ENCODE data around the gene RASAL1. TPM values are rescaled to one million over a fixed set of nuclear protein-coding genes. Genes with fewer than 3 reads are reported as not detected.

RASAL1 gene
- polyA plus RNA-seq, 1 donor: 0.08 TPM

DNA sequence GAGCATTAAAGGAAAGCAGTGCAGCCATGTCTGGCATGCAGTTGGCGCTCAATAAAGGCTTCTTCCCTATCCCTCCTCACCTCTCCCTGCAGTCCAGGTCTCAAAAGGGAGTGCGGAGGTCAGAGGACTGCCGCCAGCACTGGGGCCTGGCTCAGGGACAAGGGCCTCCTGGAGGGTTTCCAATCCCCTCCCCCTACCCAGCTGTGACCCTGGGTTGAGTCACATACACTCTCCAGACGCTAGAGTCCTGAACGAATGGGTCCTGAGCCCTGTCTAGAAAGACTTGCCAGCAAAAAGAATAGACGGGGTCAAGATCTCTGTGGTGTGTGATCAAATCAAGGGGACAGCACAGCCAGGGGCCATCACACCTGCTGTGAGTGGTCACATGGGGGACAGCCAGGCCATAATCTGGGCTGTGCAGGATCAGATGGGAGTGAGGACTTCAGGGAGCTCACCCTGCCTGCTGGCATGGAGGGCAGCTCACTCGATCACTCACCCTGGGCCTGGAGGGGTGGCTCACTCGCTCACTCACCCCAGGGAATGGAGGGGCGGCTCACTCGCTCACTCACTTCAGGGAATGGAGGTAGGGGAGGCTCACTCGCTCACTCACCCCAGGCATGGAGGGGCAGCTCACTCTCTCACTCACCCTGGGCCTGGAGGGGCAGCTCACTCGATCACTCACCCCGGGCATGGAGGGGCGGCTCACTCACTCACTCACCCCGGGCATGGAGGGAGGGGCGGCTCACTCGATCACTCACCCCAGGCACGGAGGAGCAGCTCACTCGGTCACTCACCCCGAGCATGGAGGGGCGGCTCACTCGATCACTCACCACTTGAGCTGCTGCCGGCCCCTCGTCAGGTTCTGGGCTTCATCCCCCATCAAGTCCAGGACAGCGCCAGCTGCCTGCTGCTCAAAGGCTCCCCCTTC, 26.8 kb upstream of the RASAL1 start:
- no peak for DNase-seq

GRCh38 chr12:113161415-113162016, 26.0 kb upstream of the RASAL1 start:
- DNase-seq: no peak

DNA sequence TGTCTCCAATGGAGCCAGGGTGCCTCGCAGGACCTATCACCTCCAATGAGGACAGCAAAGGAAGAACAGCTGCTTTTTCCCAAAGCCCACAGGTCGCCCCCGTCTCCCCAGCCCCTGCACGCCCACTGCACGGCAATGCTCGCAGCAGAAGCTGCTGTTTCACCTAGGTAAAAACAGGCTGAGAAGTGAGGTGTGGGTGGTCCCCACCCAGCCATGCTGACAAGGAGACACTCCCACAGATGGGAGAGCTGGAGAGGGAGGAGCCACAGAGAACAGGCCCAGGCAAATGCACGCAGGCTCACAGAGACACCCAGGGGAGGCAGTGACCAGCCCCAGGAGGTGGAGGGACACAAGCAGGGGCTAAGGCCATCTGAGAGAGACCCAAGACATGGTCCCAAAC, 24.4 kb upstream of the RASAL1 start:
- DNase-seq: no peak

DNA sequence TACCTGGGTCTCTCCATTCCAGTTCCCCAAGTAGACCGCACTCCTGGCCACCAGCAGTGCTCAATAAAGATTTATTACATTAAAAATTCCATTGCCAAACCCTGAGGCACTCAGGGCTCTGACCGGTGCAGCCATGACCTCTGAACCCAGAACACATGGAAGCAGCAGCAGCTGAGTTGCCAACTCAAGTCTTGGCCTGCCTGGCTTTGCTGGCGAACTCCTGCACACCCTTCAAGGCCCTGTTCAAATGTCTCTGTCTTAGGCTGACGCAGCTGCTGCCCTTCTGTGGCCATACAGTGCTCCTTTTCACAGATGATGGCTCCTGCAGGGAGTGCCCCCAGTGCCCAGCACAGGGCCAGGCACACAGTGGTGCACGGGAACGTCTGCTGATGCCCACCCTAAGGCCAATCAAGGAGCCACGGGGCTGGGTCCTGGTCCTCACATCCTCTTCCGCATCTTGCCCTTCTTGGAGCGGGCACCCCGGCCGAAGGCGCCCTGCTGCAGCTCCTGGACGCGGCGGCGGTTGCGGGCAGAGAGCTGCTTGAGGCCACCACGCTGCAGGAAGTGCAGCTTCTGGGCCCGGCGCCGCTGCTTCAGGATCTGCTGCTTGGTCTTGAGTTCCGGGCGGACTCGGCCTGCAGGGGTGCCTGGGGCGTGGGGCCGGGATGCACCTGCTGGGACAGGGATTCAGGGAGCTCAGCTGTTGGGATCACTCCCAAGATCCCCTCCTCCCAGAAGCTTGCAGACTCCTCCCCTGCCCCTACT, 23.1 kb upstream of the RASAL1 start:
- no peak for DNase-seq

DNA sequence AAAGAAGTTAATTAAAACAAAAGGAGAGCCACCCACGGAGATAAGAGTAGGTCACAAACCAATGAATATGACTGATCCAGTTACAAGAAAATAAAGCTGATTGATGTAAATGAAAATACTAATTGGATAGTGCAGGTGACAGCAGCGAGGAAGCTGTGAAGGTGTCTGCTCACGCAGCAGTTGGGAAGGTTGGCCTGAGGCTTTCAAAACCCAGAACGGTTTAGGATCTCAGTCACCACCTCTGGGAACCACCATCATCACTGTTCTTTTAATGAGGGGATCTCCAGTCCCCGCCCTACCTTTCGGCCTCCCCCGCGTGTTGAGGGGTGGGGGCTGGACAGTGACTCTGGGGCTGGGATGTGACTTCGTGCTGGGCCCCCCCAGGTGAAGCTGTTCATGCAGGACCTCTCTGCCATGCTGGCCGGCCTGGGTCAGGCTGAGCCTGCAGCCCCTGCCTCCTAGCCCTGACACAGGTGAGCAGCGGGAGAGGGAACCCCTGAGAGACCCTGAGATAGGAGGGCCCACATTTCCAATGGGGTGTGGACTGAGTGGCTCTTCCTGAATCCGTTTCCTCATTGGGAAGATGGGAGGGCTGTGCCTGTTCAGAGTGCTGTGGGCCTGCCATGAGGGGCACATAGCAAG, 21.8 kb upstream of the RASAL1 start:
- DNase-seq: no peak

GRCh38 chr12:113155646-113156045, 20.1 kb upstream of the RASAL1 start:
- no peak for DNase-seq

- DNase-seq: no peak
Observed at GRCh38 chr12:113155060-113155459, 19.5 kb upstream of the RASAL1 start.

DNA sequence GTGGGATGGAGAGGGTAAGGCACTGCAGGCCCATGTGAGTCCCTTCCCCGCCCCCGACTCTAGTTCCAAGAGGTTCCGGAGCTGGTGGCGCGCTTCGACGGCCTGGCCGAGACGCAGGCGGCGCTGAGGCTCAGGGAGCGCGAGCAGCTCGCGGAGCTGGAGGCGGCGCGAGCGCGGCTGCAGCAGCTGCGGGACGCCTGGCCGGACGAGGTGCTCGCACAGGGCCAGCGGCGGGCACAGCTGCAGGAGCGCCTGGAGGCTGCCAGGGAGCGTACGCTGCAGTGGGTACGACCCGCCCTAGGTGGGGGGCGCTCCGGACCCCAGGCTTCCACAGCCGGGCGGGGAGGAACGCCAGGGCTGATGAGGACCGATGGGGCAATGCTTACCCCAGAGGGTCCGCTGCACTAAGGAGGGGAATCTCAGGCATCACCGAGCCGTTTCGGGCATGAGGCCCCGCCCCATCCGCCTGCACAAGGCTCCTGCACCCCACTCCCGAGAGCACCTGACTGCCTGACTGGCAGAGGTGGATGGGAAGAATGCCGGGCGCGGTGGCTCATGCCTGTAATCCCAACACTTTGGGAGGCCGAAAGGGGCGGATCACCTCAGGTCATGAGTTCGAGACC, 18.9 kb upstream of the RASAL1 start:
- no peak for DNase-seq

DNA sequence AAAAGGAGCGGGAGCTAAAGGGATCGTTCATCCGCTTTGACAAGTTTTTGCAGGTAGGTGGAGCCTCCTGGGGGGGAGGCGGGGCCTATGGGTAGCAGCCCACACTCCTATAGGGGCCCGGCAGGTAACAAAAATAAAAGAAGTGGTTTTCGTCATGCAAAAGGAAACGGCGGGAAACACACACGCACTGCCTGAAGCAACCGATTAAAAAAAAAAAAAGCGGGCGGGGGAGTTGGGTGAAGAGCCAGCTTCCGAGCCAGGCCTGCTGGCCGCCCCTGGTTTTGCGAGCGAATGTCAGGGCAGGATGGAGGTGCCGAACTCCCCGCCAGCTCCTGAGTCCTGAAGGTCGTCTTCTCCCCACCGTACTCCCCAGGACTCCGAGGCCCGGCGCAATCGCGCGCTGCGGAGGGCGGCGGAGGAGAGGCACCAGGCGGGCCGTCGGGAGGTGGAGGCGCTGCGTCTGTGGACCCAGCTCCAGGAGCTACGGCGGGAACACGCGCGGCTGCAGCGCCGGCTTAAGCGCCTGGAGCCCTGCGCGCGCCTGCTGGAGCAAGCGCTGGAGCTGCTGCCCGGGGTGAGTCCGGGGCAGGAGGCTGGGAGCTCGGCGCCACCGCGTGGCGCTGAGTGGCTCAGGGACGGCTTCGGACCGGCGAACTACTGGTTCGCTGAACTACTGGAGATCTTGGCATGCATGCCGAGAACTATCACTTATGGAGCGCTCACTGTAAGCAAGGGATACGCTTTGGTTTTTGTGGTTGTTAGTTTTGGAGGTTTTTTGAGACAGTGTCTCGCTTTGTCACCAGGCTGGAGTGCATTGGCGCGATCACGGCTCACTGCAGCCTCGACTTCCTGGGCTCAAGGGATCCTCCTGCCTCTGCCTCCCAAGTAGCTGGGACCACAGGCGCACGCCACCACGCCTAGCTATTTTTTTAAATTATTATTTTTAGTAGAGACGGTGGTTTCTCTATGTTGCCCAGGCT, 17.6 kb upstream of the RASAL1 start:
- peak; percentile 78 for DNase-seq

DNA sequence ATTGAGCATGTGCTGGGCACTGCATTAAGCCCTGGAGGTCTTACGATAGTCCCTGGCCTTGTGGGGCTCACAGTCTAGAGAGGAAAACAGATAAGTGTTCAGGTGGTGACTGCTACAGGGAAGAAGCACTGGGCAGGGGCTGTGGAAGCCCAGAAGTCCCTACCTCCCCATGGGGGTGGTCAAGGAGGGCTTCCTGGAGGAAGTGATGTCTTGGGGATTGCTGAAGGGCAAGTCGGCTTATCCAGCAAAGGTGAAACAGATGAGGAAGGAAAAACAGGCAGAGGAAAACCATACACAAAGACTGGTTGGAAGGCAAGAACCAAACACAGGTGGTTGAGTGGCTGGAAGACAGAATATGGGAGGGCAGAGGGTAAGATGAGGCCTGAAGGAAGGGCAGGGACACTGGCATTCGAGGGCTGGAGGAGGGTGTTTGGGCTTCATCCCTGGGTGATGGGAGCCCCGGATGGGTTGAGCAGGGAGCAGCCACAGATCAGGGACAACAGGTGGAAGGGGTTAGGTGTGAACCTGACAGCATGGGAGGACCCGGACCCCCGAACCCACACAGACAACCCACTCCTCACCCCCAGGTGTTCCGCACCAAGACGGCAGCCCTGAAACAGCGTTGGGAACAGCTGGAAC, 16.8 kb upstream of the RASAL1 start:
- no peak for DNase-seq

DNA sequence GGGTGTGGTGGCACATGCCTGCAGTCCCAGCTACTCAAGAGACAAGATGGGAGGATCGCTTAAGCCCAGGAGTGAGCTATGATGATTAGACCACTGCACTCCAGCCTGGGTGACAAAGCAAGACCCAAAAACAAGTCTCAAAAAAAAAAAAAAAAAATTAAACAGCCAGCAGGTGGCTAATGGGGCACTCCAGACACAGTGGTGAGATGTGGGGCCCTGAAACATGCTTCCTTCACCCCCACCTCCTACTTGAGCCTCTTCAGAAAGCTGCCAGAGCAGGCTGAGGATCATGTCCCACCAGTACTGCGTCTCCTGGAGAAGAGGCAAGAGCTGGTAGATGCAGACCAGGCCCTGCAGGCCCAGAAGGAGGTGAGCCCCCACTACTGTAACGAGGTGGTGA, 16.1 kb upstream of the RASAL1 start:
- no peak for DNase-seq

GRCh38 chr12:113149361-113150150, 14.0 kb upstream of the RASAL1 start, which contains the start of gene CFAP73:
Gene CFAP73, plus strand, starts transcription at chr12:113149724. Its CDS starts 134 bp downstream, at chr12:113149858.
- DNase-seq: peak; percentile 47

DNA sequence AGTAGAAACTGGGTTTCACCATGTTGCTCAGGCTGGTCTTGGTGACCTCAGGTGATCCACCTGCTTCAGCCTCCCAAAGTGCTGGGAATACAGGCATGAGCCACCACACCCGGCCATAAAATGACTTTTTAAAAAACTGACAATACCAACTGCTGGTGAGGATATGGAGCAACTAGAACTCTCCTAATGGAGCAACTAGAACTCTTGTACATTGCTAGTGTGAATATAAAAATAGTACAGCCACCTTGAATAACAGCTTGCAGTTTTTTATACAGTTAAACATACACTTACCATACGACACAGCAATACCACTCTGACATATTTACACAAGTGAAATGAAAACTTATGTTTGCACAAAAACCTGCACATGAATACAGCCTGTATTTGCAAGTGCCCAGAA, 11.4 kb upstream of the RASAL1 start:
- no peak for DNase-seq

- no peak for DNase-seq
Observed at GRCh38 chr12:113145720-113146551, 10.4 kb upstream of the RASAL1 start.

DNA sequence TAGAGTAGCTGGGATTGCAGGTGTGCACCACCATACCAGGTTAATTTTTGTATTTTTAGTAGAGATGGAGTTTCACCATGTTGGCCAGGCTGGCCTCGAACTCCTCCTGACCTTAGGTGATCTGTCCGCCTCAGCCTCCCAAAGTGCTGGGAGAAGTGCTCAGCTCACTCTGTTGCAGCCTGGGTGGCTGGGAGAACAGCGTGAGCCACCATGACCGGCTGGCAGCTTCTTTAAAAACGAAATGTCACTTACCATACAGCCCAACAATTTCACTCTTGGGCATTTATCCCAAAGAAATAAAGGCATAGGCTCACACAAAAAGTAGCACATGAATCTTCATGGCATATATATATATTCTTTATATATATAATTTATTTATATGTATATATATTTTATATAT, 9.2 kb upstream of the RASAL1 start:
- no peak for DNase-seq

- no peak for DNase-seq
Observed at GRCh38 chr12:113143959-113144358, 8.4 kb upstream of the RASAL1 start.

GRCh38 chr12:113142886-113143332, 7.3 kb upstream of the RASAL1 start:
- no peak for DNase-seq

GRCh38 chr12:113142173-113142885, 6.8 kb upstream of the RASAL1 start:
- no peak for DNase-seq
